HG03378 (cell line): Measurements from ENCODE around the gene IGSF5.

Experiments
- ATAC-seq: cut with Tn5 transposase; IDR thresholded peaks from one replicate; pipeline ENCODE4 v1.9.1; 2021; ENCODE audit warnings: mild to moderate bottlenecking, moderate library complexity; ENCODE audit not compliant: unreplicated experiment

Gene IGSF5

DNA sequence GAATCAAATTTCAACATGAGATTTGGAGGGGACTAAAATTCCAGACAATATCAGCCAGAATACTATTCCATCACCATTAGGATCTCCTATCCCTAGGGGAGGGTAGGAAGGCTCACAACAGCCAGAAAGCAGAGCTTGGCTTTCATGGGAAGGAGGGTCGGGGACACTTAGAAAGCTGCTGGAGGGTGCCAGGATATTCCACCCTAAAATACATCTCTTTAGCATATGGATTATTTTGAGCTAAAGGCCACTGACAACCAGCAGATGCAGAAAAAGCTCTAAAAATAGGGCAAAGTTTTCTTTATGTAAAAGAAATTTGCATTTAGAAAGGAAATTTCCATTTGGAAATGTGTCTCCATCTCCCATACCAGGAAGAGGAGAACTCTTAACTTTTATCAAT lies 68.0 kb downstream of the IGSF5 start:
- ATAC-seq, result no peak

DNA sequence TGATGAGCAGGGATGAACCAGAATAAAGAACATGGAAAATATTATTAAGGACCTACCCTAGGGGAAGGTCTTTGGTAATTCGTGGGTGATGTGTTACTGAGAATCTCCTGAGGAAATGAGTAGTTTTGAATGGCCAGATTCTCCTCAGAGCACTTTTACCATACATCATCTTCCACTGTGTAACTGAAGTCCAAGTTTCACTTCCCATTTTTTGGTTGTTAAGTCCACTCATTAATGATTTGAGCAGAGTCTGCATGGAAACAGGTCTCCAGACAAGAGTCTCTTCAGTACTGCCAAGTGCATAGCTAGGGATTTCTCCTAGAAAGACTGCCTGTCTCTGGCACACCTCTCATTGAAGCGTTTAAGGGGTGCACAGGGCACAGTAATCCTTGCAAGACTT lies 73.6 kb downstream of the IGSF5 start:
- no peak for ATAC-seq

DNA sequence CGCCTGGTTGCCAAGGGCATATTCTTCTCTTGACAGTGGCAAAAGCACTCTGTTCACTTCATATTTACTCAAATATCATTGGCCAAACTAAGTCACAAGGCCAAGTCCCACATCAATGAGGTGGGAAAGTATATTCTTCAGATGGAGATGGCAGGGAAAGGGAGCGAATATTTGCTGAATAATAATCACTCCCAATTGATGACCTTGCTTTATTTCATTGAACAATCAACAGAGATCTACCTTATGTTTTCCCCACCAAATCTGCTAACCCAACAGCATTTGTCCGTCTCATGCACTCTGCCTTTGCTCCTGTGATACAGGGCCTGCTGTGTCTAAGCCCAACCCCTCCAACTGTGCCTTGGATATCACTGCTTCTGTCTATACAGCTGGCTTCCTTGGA lies 77.1 kb downstream of the IGSF5 start:
- no peak for ATAC-seq

DNA sequence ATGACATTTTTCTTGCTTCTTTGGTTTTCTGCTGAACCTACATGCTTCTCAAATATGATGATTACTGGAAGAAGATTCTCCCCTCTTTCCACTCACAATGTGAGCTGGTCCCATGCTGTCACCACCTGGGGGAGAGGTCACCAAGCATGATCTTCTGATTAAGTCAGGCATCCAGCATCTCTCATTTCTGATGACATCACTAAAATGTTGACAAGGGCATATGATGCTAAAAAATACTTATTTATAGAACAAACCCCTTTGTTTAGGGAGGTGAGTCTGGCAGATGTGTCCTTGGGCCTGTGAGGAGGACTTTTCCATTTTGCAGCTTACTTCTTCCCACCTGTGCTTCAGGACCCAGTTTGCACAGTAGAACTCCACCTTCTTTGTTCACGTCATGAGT lies 80.3 kb downstream of the IGSF5 start:
- ATAC-seq, result no peak

- ATAC-seq, result no peak
Observed at GRCh38 chr21:39834543-39834942, 89.6 kb downstream of the IGSF5 start.

DNA sequence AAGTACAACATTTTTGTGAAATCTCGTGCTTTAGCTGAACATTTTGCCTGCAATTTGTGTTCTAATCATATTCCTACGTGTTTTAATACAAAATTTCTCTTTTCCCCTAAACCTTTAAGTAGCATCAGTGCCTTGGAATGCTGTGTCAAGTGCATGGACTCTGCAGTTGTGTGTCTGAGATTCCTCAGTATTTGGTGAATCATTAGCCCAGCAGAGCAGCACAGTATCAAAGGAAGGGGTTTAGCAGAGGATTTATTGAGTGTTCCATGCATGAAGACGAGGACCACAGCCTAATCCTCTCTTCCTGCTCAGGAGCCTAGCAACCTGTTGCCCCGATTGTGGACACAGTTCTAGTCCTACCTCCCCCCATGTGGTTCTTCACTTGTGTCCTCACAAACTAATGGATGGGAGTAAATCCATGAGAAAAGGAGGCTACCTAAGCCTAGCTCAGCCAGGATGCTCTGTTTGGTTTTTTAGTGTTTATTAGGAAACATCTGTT lies 92.9 kb downstream of the IGSF5 start:
- ATAC-seq, result no peak

- no peak for ATAC-seq
Observed at GRCh38 chr21:39840373-39841097, 95.6 kb downstream of the IGSF5 start.

- no peak for ATAC-seq
Observed at GRCh38 chr21:39842741-39843459, 97.9 kb downstream of the IGSF5 start.

DNA sequence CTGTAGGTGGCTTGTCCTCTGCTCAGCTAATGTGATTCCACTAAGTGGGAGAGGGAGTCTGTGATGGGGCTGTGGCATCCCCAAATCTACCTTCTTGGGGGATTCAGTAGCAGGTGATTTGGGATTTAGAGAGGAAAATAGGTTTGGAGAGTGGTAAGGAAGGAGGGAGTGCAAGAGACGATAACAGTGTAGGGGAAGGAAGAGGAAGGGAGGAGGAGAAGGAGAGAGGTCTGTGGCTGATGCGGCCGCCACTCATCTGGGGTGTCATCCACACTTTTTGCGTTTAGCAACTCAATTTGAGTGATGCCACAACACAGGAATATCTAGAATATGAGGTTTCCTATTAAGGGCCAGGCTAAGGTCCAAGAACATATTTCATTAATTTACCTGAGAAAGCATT lies 98.5 kb downstream of the IGSF5 start:
- ATAC-seq, result no peak

DNA sequence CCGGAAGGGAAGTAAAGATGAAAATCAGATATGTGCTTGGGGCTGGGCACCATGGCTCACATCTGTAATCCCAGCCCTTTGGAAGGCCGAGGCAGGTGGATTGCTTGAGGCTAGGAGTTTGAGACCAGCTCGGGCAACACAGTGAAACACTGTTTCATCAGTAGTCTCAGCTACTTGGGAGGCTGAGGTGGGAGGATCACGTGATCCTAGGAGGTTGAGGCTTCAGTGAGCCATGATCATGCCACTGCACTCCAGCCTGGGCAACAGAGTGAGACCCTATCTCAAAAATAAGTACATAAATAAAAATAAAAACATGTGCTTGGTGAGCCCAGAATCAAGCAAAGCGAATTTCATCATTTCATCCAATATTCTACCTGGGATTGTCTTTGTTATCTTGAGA lies 98.9 kb downstream of the IGSF5 start:
- no peak for ATAC-seq

DNA sequence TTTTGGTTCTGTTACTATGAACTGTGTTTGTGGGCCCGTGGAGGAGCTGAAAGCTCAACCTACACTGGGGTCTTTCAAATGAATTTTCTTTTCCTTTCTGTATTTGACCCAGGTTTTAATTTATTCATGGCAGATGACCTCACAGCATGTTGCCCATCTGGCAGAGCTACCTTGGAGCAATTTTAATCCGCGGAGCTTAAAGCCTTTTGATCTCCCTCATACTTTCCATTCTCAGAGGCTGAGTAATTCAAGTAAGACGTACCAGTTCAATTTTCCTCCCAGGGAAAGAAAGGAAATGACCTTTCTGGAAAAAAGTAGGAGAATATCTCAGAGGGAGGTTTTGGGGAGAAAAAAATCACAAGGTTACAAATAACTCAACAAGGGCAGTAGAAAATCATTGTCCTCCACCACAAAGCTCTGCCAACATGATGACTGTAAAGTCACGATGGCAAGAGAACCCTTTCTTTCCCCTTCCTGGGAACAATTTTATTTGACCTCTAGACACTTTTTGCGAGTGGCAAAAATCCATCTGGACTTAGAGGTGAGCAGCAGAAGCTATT lies 100.7 kb downstream of the IGSF5 start:
- no peak for ATAC-seq

GRCh38 chr21:39847877-39848276 lies 102.9 kb downstream of the IGSF5 start:
- no peak for ATAC-seq

DNA sequence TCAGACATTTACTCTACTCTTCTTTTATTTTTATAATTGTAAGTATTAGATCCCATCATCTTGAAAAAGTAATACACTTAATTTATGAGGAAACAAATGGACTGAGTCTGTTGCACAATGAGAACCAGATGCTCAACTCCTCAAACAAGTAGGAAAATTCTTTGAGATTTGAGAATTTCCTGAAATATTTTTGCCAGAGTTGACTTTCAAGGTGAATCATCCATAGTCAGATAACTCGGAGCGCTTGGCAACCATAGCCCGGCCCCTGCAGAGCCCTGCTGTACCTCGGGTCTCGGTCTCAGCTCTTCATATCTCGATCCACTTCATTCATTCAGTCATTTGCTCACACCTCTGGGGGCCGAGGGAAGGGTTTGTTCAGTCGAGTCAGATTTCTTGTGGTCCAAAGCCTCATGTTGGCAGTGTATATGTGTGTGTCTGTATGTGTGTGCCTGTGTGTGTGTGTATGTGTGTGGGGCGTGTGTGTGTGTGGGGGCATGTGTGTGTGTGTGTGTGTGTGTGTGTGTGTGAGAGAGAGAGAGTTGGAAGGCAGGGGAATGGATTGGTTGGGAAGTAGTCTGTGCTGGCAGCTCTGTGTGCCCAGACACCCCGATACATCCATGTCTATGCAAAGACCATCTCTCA lies 104.2 kb downstream of the IGSF5 start:
- no peak for ATAC-seq

DNA sequence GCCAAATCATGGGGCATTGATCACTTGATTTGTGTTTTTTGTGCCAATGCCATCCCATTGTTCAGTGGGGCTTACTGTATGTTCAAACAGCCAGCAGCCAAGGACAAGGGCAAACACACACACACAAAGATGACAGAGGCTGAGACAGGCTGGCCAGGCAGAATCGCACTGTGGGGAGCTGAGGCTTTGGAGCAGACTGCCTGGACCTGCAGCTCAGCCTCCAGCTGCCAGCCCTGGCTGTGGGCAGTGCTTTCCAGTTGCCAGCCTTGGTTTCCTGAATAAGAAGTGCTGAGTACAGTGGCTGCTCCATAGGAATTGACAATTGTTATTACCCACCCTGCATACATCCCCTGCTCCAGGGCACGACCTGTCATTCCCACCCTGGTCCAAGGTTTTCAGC lies 105.3 kb downstream of the IGSF5 start:
- ATAC-seq, result no peak

DNA sequence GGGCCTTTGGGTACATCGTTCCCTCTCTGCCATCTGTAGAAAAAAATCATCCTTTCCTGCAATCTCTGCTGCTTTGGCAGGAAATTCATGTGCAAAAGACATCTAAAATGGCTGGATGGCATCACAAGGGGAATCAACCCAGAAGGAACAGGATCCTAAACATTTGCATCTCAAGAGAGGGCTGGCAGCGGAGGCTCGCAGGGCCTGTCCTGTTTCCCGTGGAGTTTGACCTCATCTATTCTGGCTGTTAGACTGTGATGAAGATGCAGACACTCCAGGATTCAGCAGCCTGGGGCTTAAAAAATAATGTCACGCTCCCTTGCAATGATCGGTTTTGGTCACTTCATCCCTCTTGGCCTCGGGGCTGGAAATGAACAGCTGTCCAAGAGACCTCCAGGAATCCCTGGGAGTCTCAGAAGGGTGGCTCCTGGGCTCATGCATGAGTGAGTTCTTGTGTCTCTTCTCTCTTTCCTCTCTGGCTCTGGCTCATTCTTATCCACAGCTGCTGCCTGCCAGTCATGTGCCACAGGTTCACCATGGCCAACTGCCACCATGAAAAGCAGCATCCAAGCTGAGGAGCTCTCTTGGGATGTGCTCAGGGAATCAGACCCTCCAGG lies 106.1 kb downstream of the IGSF5 start:
- no peak for ATAC-seq
